ENCODE data around the gene MSI2. TPM values are rescaled to one million over a fixed set of nuclear protein-coding genes. Genes with fewer than 3 reads are reported as not detected.

MSI2 gene
- total and polyA plus RNA-seq, 9 of the 15 experiments (the other 6 are each of a cell fraction or from before 2014, with no cell fraction given) = 4.6 to 61.8 (median 42.4) TPM

DNA sequence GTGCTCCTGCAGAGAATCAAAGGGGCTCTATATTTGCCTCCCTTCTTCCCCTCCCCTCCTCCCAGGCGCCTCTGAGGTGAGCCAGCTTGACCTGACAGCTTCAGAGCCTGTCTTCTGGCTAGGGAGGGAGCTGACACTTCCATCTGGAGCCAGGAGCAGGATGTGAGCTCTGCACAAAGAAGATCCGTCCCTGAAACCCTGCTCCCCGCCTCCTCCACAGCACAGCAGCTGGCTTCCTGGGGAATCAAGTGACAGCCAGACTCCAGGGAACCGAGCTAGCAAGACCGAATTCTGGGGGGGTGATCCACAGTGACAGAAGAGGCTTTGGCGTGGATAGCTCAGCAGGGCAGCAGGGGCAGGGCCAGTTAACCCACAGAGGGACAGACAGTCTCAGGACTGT lies 451.6 kb downstream of the MSI2 start:
- no peaks in the 10 kb centered on the region for H3K9me3 ChIP-seq (replicated peaks; ENCODE audit: control insufficient read depth, insufficient read depth, low read depth, low read length)
- H3K27ac ChIP-seq (ENCODE audit: extremely low read depth, low read depth, low read length) = no peak overlapping the region
- no peak overlapping the region for H2AFZ ChIP-seq (ENCODE audit: low read depth, low read length)
- ChIA-PET CTCF (ENCODE audit: low intra/inter-chr PET ratio) (no interaction called here), POLR2A (interaction anchor here (1.2 kb wide), 1 partner anchor 9 kb away, joined by 3 read pairs; no protein-coding TSS in a partner anchor)
- no peaks in the 10 kb centered on the region for H4K20me1 ChIP-seq (replicated peaks; ENCODE audit: control insufficient read depth, insufficient read depth, low read length)
- ATAC-seq (no peak), FAIRE-seq (no peak), DNase-seq (ENCODE audit: extremely low read depth in 1 of 4, low spot score in 3 of 4) (no peak)
- H3K9ac ChIP-seq (ENCODE audit: insufficient read depth in 1 of 2, low read depth in 2 of 2, low read length in 2 of 2) = no peak overlapping the region
- in situ Hi-C loops (cut with MboI) = no loop called here
- no peak for TF ChIP-seq KLF1 (tag; IDR thresholded peaks at IDR 0.05)
- no peaks in the 10 kb centered on the region for H3K36me3 ChIP-seq (ENCODE audit: control insufficient read depth, insufficient read depth, low read length)
- H3K79me2 ChIP-seq (ENCODE audit: control insufficient read depth, insufficient read depth, low read length) = no peaks in the 10 kb centered on the region
- H3K4me2 ChIP-seq (ENCODE audit: insufficient read depth, low read length) = no peak overlapping the region
- H3K4me3 ChIP-seq = no peak overlapping the region
- intact Hi-C loops (cut with micrococcal nuclease) = no loop called here
- H3K27me3 ChIP-seq (ENCODE audit: control insufficient read depth in 2 of 2, insufficient read depth in 2 of 2, low read length in 2 of 2) = peaks cover 32 to 46% of the 10 kb centered on the region in 2 experiments
- BruUV-seq (replicated peaks) = no TSS peak
- H3K9me1 ChIP-seq (ENCODE audit: control insufficient read depth, insufficient read depth, low read length) = no peaks in the 10 kb centered on the region
- no peaks in the 10 kb centered on the region for H3K4me1 ChIP-seq (replicated peaks in 1 of 2; ENCODE audit: control insufficient read depth in 2 of 2, insufficient read depth in 2 of 2, low read length in 2 of 2)
- 0% methylated on average over 6 of the region's 6 CpGs for WGBS (ENCODE audit: insufficient coverage, low coverage, missing lambda C conversion rate)

DNA sequence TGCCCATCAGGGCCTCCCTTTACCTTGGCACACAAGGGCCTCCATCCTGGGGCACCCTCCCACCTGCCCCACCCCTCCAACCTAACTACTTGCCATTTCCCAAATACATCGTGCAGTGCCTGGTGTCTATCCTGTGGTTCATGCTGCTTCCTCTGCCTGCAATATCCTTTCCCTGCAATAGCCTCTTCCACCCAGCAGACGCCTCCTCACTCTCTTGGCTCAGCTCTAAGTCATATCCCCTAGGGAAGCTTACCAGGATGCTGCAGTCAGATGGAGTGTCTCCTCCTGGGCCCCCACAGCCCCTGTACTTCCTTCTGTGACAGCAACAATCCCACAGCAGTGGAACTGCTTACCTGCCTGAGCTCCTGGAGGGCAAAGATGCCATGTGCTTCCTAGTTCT lies 452.1 kb downstream of the MSI2 start:
- ChIA-PET CTCF (ENCODE audit: low intra/inter-chr PET ratio) (no interaction called here), POLR2A (interaction anchor here (1.2 kb wide), 1 partner anchor 9 kb away, joined by 3 read pairs; no protein-coding TSS in a partner anchor)
- Histone ChIP-seq H4K20me1 (replicated peaks; ENCODE audit: control insufficient read depth, insufficient read depth, low read length) (no peaks in the 10 kb centered on the region), H3K27me3 (ENCODE audit: control insufficient read depth in 2 of 2, insufficient read depth in 2 of 2, low read length in 2 of 2) (peaks cover 35 to 47% of the 10 kb centered on the region in 2 experiments), H3K27ac (ENCODE audit: extremely low read depth, low read depth, low read length) (no peak overlapping the region), H3K36me3 (ENCODE audit: control insufficient read depth, insufficient read depth, low read length) (no peaks in the 10 kb centered on the region), H2AFZ (ENCODE audit: low read depth, low read length) (no peak overlapping the region), H3K9me1 (ENCODE audit: control insufficient read depth, insufficient read depth, low read length) (no peaks in the 10 kb centered on the region), H3K9ac (ENCODE audit: insufficient read depth in 1 of 2, low read depth in 2 of 2, low read length in 2 of 2) (no peak overlapping the region), H3K4me3 (no peak overlapping the region), H3K4me1 (replicated peaks in 1 of 2; ENCODE audit: control insufficient read depth in 2 of 2, insufficient read depth in 2 of 2, low read length in 2 of 2) (no peaks in the 10 kb centered on the region), H3K79me2 (ENCODE audit: control insufficient read depth, insufficient read depth, low read length) (no peaks in the 10 kb centered on the region), H3K9me3 (replicated peaks; ENCODE audit: control insufficient read depth, insufficient read depth, low read depth, low read length) (no peaks in the 10 kb centered on the region), H3K4me2 (ENCODE audit: insufficient read depth, low read length) (no peak overlapping the region)
- DNase-seq (ENCODE audit: extremely low read depth in 1 of 4, low spot score in 3 of 4) (no peak), FAIRE-seq (no peak), ATAC-seq (no peak)
- intact Hi-C loops (cut with micrococcal nuclease) (no loop called here), in situ Hi-C loops (cut with MboI) (no loop called here)
- TF ChIP-seq ZNF347 (CRISPR knock-in tag; IDR thresholded peaks at IDR 0.05; ENCODE audit: low read depth) = no peak
- TF ChIP-seq, protein P1, sequence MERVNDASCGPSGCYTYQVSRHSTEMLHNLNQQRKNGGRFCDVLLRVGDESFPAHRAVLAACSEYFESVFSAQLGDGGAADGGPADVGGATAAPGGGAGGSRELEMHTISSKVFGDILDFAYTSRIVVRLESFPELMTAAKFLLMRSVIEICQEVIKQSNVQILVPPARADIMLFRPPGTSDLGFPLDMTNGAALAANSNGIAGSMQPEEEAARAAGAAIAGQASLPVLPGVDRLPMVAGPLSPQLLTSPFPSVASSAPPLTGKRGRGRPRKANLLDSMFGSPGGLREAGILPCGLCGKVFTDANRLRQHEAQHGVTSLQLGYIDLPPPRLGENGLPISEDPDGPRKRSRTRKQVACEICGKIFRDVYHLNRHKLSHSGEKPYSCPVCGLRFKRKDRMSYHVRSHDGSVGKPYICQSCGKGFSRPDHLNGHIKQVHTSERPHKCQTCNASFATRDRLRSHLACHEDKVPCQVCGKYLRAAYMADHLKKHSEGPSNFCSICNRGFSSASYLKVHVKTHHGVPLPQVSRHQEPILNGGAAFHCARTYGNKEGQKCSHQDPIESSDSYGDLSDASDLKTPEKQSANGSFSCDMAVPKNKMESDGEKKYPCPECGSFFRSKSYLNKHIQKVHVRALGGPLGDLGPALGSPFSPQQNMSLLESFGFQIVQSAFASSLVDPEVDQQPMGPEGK (CRISPR knock-in tag; IDR thresholded peaks at IDR 0.05; ENCODE audit: borderline replicate concordance) = no peak
- no peak for TF ChIP-seq GATA2 (CRISPR knock-in tag; IDR thresholded peaks at IDR 0.05)
- TF ChIP-seq ZC3H8 (IDR thresholded peaks at IDR 0.05) = no peak
- no peak for TF ChIP-seq CHD1 (IDR thresholded peaks at IDR 0.05; ENCODE audit: low read length)
- TF ChIP-seq, protein P2, sequence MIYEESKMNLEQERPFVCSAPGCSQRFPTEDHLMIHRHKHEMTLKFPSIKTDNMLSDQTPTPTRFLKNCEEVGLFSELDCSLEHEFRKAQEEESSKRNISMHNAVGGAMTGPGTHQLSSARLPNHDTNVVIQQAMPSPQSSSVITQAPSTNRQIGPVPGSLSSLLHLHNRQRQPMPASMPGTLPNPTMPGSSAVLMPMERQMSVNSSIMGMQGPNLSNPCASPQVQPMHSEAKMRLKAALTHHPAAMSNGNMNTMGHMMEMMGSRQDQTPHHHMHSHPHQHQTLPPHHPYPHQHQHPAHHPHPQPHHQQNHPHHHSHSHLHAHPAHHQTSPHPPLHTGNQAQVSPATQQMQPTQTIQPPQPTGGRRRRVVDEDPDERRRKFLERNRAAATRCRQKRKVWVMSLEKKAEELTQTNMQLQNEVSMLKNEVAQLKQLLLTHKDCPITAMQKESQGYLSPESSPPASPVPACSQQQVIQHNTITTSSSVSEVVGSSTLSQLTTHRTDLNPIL (CRISPR knock-in tag; IDR thresholded peaks at IDR 0.05) = no peak
- TF ChIP-seq NFATC3 (IDR thresholded peaks at IDR 0.05) = no peak
- no peak for TF ChIP-seq RBM39 (optimal IDR thresholded peaks at IDR 0.05; ENCODE audit: low read depth, low read length)
- no peak for TF ChIP-seq SAFB (IDR thresholded peaks at IDR 0.05; ENCODE audit: borderline replicate concordance, low read depth, low read length)
- TF ChIP-seq, protein P3, sequence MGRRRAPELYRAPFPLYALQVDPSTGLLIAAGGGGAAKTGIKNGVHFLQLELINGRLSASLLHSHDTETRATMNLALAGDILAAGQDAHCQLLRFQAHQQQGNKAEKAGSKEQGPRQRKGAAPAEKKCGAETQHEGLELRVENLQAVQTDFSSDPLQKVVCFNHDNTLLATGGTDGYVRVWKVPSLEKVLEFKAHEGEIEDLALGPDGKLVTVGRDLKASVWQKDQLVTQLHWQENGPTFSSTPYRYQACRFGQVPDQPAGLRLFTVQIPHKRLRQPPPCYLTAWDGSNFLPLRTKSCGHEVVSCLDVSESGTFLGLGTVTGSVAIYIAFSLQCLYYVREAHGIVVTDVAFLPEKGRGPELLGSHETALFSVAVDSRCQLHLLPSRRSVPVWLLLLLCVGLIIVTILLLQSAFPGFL (CRISPR knock-in tag; IDR thresholded peaks at IDR 0.05) = no peak
- TF ChIP-seq HIVEP1 (CRISPR knock-in tag; IDR thresholded peaks at IDR 0.05) = no peak
- TF ChIP-seq FOXJ2 (tag; IDR thresholded peaks at IDR 0.05) = no peak
- BruUV-seq (replicated peaks) = no TSS peak
- 0% methylated on average over 2 of the region's 2 CpGs for WGBS (ENCODE audit: insufficient coverage, low coverage, missing lambda C conversion rate)

All from K562 (cell line).